Endometrial microvascular endothelial cells (primary cell): Measurements from ENCODE around the gene TTC38. TPM values are rescaled to one million over a fixed set of nuclear protein-coding genes. Genes with fewer than 3 reads are reported as not detected.

Source experiments
- in situ Hi-C: cut with HindIII; loops from 2 replicates; pipeline ENCODE4 v1.10.0; 2017; ENCODE audit warnings: low sequenced_read_pairs, low pct_unique_long_range_greater_than_20kb; ENCODE audit errors: inconsistent ontology term
- total RNA-seq: library from RNA; depleted of rRNA; stranded (reverse); fragments of >200 nt; gene quantifications from one replicate; pipeline ENCODE4 v1.2.3, GENCODE V29; 2015; ENCODE audit errors: inconsistent ontology term

The TTC38 gene
- total RNA-seq, 1 donor from 2014 or later, result 49.3 TPM

DNA sequence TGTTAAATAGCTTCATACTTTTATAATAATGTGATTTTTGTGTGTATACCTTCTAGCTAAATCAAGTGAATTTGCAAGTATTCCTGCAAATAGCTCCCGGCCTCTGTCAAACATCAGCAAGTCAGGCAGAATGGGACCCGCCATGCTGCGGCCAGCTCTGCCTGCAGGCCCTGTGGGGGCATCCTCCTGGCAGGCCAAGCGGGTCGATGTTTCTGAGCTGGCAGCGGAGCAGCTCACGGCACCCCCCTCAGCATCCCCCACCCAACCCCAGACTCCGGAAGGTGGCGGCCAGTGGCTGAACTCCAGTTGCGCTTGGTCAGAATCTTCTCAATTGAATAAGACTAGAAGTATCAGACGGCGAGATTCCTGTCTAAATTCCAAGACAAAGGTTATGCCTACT is 48.2 kb downstream of the TTC38 start:
- in situ Hi-C loops, result no loop called here

DNA sequence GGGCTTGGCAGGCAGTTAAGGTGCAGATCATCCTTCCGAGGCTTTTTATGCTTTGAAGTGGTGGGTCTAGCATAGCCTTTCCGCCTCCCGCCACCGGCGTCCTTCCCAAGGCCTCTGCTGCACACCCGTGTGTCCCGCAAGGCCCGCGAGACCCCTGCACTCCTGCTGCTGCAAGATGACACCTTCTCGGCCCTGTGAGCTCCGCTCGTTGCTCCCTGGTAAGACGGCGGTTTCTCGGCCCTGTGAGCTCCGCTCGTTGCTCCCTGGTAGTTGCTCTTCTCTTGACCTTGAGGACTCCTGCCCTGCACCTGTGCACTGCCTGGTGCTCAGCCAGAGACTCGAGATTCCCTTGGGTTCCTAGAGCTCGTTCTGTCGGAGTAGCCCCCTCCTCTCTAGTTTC is 49.8 kb downstream of the TTC38 start:
- in situ Hi-C loops, result no loop called here

DNA sequence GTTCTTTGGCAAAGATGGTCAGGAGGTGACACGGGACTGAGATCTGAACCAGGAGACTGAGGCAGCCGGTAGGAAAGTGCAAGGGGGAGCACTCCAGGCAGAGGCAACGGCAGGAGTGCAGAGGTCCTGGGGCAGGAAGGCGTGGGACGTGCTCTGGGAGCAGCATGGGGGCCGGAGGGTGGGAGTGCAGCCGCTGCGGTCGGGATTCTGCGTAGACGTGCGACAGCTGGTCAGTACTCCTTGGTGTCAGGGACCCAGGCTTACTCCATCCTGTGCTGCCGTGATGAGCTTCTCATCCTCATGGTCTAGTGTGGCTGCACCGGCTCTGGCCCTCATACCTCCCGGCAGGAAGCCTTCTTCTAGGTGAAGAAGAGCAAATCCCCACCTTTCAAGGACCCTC is 50.8 kb downstream of the TTC38 start:
- in situ Hi-C loops, result no loop called here

DNA sequence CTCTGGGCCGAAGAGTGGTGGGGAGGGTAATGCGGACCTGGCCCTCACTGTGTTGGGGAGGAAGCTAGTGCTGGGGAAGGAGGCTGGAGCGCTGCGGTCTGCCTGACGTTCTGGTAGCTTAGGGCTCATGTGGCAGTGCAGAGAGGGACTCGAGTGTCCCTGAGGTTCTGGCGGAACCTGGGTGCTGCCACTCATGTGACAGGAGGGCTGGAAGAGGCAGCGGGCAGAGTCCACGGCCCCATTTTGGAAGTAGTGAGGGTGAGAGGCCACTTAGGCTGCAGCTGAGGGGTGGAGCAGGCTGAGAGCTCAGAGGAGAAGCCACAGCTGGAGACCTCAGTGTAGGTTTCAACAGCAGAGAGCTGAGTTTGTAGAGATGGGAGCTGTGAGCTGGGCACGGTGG is 51.5 kb downstream of the TTC38 start:
- in situ Hi-C loops, result no loop called here

DNA sequence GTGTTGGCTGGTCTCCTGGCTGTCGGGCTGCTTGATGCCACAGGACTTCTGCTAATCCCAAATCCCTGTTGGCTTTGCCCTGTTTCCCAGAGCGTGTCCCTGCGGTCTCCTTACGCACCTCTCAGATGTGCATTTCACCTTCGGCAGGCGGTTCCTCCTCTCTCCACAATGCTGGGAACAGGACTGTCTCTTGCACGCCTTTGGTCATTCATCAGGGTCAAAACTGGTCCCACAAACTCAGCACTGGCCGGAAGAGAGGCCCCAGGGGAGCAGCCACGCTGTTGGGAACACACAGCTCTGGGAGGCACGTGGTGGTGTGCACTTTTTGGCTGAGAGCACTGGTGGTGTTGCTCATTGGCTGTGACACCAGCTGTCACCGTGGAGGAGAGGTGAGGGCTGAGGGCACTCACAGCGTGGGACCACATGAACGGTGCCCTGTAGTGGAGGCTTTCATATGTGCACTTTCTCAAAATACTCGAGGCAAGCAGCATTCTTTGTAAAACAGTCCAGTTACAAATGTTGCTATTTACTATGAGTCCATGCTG is 52.4 kb downstream of the TTC38 start:
- in situ Hi-C loops, result no loop called here

DNA sequence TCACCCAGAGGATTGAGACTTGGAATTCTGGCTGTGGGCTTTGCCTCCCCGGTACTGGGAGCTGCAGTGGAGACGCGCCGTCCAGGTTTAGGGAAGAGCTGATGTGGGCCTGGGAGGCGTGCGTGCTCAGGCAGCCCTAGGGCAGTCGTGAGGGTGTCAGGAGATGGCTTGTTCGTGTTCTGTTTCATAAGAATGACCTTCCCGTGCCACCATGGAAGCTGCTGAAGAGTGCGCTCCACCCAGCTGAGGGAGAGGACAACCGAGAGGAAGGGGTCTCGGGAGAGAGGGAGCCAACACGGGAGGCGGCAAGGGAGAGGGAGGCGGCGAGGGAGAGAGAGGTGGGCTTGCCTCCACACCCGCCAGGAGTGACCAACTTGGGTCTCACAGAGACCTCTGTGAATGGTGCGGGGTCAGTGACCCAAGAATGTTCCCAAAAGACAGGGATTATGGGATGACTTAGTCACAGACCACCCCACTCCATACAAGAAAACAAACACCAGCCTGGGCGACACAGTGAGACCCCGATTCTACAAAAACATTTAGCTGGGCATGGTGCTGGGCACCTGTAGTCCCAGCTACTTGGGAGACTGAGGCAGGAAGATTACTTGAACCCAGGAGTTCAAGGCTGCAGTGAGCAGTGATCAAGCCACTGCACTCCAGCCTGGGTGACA is 53.0 kb downstream of the TTC38 start:
- in situ Hi-C loops, result no loop called here

DNA sequence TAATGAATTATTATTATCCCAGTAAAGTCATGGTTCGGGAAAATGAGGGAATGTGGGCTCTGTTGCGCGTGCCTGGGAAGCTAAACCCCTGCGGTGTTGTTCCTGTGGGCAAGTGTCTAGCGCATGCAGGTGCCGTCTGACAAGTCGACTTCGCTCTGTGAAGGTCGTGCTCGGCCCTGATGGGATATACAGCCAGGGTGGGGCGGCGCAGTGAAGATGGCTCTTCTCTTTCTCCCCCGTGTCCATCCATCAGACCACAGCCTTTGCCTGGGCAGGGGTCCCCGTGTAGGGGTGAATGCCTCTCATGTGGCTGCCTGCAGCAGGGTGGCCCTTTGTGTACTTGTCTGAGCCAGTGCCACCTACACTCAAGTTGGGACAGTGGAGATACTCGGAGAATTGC is 54.9 kb downstream of the TTC38 start:
- in situ Hi-C loops, result no loop called here

DNA sequence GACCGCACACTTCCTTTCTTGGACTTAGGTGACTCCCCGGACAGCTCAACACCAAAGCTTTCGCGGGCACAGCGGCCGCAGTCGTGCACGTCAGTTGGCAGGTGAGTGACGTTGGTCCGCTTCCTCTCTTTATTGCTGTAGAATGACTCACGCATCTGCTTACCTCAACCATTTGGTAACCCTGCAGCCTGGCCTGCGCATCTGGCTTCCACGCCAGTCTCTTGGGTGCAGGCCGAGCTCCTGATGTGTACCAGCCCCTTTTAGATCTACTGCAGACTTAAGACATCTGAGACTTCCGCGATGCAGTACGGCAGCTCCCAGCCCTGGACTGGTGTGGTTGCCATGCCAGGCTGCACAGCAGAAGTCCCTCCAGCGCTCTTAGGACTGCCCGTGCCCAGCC is 55.4 kb downstream of the TTC38 start:
- in situ Hi-C loops, result no loop called here

DNA sequence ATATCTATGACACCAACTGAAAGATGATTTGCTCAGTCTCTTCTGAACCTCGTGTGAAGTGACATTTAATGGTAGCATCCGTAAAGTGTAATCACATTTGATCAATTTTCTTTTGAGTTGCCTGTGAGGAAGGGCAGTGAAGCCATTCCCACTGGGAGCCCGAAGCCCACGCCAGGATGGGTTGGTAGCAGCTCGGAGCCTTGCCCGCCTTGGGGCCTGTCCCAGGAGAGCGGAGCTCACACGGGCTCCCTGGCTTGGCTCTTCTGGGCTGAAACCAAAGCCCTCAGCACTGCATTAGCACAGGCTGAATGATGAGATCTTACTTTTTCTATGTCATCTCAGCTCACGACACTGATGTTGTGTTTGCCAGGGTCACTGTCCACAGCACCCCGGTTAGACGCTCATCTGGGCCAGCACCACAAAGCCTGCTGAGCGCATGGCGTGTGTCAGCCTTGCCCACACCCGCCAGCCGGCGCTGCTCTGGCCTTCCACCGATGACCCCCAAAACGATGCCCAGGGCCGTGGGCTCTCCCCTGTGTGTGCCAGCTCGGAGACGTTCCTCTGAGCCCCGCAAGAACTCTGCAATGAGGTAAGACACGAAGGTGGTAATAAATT is 58.4 kb downstream of the TTC38 start:
- in situ Hi-C loops, result loop anchor here (25.0 kb wide), 1 partner anchor 189 kb away; no protein-coding TSS in a partner anchor

DNA sequence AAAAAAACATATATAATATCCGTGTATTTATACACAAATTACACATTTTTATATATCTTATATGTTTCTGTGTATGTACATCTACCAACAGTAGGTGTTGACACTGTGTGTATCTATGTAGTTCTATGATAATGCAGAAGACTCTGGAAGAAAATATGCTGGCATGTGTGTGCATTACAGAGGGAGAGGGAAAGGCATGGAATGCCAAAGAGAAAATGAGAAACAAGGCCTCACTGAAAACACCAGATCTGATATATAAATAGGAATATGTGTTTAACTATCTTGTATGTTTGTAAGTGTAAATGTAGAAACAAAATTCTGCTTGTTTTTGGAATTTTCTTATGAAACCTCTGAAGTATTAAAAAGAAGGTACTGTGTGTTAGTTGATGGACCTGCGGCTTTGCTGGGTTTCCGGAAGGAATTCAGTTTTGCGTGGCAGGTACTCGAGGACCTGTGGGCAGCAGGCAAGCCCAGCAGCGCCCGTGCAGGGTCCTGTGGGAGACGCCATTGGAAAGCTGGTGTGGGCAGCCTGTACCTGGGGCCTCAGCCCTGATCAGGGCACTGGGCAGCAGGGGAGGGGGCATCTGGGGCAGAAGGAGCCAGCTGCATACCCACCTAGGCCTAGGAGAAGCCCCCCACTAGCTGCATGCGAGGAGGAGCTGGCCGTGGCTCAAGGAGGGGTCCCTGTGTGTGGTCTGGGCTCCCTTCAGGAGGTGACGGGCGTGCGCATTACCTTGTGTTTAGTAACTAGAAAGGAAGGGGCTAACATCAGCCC is 60.1 kb downstream of the TTC38 start:
- in situ Hi-C loops, result loop anchor here (25.0 kb wide), 1 partner anchor 191 kb away; no protein-coding TSS in a partner anchor

DNA sequence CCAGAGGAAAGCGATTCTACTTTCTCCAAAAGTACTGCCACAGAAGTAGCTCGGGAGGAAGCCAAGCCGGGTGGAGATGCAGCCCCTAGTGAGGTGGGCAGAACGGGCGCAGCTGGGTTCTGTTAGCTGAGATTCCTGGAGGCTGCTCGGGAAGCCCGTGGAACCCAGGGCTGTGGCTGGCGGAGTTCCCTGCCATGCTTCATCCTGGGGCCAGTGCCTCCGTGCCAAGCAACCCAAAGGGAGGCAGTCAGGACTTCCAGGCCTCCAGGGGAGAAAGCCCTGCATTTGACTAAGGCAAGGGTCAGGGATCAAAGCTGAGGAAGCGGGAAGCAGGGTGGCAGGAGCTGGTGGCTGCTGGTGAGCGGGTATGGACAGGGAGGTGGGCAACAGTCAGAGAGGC is 61.0 kb downstream of the TTC38 start:
- in situ Hi-C loops, result loop anchor here (25.0 kb wide), 1 partner anchor 191 kb away; no protein-coding TSS in a partner anchor

DNA sequence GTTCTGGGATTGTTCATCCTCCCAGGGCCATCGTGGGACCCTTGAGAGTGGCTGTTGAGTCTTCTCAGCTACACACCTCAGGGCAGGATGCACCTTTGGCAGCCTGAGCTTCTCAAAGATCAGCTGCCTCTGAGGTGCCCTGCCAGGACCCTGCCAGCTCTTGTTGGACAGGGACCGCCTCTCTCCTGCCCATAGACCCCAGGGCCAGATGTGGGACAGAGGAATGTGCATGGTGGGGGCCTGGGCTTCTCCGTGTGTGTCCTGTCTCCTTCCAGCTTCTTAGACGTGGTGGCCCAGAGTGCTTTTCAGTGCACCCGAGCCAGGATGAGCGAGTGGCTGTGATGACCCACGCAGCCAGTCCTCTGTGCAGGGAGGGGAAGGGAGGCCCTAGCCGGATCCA is 61.8 kb downstream of the TTC38 start:
- in situ Hi-C loops, result loop anchor here (25.0 kb wide), 1 partner anchor 192 kb away; no protein-coding TSS in a partner anchor

DNA sequence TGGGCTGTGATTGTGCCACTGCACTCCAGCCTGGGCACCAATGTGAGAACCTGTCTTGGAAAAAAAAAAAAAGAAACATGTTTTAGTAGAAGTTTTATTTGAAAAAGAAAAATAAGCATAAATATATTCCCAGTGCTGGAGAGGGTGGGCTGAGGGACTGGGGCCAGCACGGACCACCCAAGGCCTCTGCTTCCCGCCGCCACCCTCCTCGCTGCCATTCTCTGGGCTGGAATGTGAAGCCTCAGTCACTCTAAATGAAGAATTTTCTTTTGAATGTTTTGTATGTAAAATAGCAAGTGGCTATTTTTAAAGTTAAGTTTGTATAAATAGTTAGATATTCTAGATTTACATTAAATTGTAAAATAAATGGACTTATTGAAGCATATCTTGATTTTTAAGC is 62.6 kb downstream of the TTC38 start:
- in situ Hi-C loops, result loop anchor here (25.0 kb wide), 1 partner anchor 193 kb away; no protein-coding TSS in a partner anchor

DNA sequence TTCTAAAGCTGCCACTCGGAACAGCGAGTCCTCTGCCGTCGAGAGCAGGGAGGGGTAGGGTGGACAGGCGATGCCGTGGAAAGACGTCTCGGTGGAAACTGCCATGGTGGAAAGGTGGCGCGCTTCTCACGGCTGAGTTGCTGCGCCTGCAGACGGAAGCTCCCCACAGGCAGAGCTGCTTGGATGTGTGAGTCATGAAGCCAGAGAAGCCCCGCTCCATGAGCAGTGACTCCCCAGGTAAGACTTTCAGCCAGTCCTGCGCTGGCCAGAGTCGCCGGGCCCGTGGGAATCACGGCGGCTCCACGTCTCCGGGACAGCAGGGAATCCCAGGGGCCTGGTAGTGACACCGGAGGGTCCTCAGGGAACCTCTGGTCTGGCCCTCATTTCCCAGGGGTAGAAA is 63.7 kb downstream of the TTC38 start:
- in situ Hi-C loops, result loop anchor here (25.0 kb wide), 1 partner anchor 194 kb away; no protein-coding TSS in a partner anchor

DNA sequence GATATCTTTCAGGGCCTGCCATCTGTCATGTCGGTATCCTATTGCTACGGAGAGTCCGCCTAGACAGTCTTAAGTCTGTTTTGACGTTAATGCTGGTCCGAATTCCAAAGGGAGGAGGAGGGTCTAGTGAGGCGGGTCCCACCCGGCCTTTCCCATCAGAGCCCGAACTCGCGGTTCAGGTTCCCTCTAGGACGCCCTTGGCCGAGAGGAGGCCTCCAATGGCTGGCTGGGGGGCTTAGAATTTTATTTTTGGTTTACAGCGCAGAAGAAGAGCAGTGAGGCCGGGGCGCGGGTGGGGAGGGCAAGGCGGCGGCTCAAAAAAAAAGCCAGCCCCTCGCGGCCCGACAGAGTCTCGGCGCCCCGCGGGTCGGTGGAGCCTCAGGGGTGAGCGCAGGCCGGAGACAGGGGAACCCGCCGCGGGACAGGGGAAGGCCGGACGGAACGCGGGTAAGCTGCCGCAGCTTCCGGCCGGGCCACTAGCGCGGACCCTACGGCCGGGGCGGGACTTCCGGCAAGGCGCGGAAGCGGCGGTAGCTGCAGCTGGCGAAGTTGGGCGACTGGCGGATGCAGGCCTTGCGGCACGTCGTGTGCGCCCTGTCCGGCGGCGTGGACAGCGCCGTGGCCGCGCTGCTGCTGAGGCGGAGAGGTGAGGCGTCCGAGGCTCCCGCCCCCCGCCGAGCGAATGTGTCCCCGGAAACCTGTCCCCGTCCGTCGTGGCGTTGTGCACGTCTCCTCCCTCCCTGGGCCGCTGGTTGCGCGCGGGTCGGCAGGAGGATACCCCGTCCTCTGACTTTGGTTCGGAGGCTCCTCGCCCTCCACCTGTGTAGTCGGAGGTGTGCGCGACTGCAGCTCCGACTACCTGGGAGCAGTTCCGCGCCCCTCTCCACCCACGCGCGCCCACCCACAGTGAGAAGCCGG is 67.7 kb downstream of the TTC38 start, which contains the start of gene TRMU:
Gene TRMU (plus strand): TSS at position 514 of the 918 bp plus-strand sequence. CDS start 51 bp downstream, at position 565.
- in situ Hi-C loops, result loop anchor here (25.0 kb wide), 1 partner anchor 198 kb away; no protein-coding TSS in a partner anchor

DNA sequence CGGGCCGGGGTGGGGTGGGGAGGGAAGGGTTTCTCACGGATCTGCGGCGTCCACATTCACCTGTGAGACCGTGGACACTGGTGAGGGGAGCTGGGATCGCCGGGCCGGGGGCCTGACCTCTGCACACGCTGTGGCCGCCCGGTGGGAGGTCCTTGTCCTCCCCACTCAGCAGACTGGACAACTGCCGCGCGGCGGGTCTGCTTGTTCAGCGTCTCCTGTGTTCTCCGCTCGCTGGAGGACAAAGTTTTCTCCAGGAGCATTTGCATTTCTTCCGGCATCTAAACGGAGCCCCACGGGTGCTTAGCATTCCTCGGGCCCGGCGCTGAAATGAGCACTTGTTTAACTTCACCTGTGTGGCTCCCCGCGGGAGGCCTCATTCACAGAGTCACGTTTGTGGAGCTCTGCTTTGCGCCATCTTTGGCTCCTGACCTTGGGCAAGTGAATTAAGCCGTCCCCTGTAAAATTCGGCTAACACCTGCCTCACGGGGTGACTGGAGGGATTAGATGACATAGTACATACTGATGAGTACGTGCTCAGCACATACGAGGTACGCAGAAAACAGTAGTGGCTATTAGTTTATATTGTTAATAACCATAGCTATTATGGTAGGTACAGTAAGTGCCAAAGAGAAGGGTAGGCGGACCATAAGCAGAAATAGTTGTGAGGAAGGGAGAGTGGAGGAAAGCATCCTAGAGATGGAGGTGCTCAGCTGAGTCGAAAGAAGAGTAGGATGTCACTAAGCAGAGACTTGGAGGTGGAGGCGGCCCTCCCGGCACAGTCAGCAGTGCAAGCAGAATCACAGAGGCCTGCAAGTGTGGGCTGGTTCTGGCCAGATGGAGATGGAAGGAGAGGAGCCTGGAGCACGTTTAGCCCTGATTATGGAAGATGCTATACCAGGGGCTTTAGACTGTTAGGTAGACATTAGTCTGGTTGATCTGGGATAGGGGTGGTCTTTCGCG is 68.6 kb downstream of the TTC38 start:
- in situ Hi-C loops, result loop anchor here (25.0 kb wide), 1 partner anchor 199 kb away; no protein-coding TSS in a partner anchor

DNA sequence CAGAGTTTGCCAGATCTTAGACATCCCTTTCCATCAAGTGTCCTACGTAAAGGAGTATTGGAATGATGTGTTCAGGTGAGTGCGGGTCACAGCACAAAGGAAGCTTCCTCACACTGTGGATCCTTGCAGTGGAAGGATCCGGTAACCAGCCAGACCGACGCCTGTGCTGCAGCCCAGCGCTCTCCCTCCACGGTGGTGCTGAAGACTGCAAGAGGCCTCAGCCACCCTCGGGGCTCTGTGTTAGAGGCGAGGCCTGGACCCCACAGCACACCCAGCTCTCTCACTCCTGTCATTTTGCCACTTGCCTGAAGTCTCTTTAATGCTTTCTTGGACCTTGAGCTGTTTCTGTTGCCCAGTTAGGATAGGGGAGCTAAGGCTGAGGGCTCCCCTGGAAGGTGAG is 70.1 kb downstream of the TTC38 start:
- in situ Hi-C loops, result loop anchor here (25.0 kb wide), 1 partner anchor 201 kb away; no protein-coding TSS in a partner anchor
